HG02571 (cell line): Measurements from ENCODE around the gene PRRG1.
"Not testable (repeated sequence)": the region's sequence is repeated elsewhere in the genome, so short reads cannot be mapped to it uniquely, and the experiment has no call there.

ENCODE experiments used
- ATAC-seq: cut with Tn5 transposase; IDR thresholded peaks from one replicate; pipeline ENCODE4 v1.9.1; 2021; ENCODE audit warnings: mild to moderate bottlenecking, moderate library complexity; ENCODE audit not compliant: unreplicated experiment

PRRG1 gene

GRCh38 chrX:37462346-37462745, 113.2 kb downstream of the PRRG1 start:
- no peak for ATAC-seq

- no peak for ATAC-seq
Observed at GRCh38 chrX:37468124-37468739, 119.1 kb downstream of the PRRG1 start.

- ATAC-seq, result no peak
Observed at GRCh38 chrX:37470711-37471110, 121.5 kb downstream of the PRRG1 start.

GRCh38 chrX:37472836-37473235, 123.7 kb downstream of the PRRG1 start:
- ATAC-seq, result no peak

- no peak for ATAC-seq
Observed at GRCh38 chrX:37474478-37474877, 125.3 kb downstream of the PRRG1 start.

GRCh38 chrX:37476571-37477170, 127.5 kb downstream of the PRRG1 start:
- ATAC-seq, result no peak

GRCh38 chrX:37484335-37484734, 135.2 kb downstream of the PRRG1 start:
- ATAC-seq, result not testable (repeated sequence)

GRCh38 chrX:37485429-37485828, 136.3 kb downstream of the PRRG1 start:
- ATAC-seq, result no peak

- no peak for ATAC-seq
Observed at GRCh38 chrX:37487271-37487670, 138.1 kb downstream of the PRRG1 start.

- ATAC-seq, result no peak
Observed at GRCh38 chrX:37488323-37488722, 139.2 kb downstream of the PRRG1 start.

- no peak for ATAC-seq
Observed at GRCh38 chrX:37491686-37492085, 142.5 kb downstream of the PRRG1 start.

GRCh38 chrX:37495760-37496159, 146.6 kb downstream of the PRRG1 start:
- not testable (repeated sequence) for ATAC-seq

- ATAC-seq, result not testable (repeated sequence)
Observed at GRCh38 chrX:37497126-37497525, 148.0 kb downstream of the PRRG1 start.

GRCh38 chrX:37498323-37498722, 149.2 kb downstream of the PRRG1 start:
- ATAC-seq, result not testable (repeated sequence)

GRCh38 chrX:37499649-37500048, 150.5 kb downstream of the PRRG1 start:
- not testable (repeated sequence) for ATAC-seq

GRCh38 chrX:37504991-37505390, 155.8 kb downstream of the PRRG1 start:
- no peak for ATAC-seq
